ENCODE results near the gene COX19. TPM values are rescaled to one million over a fixed set of nuclear protein-coding genes. Genes with fewer than 3 reads are reported as not detected.

COX19 gene
- total and polyA plus RNA-seq, 2 of the 13 experiments (the other 11 are each of a cell fraction or from before 2014, with no cell fraction given): 11.5 to 21.7 TPM

- no peak for TF ChIP-seq ZNF414 (CRISPR knock-in tag; IDR thresholded peaks at IDR 0.05)
- 0 out of 2 replicates have a peak, but pooled peaks have one; percentile 56 for TF ChIP-seq ZNF672 (CRISPR knock-in tag; IDR thresholded peaks at IDR 0.05)
- TF ChIP-seq ZSCAN29 (CRISPR knock-in tag; conservative IDR thresholded peaks at IDR 0.05): peak; percentile 76; the same call in 1 of the 2 replicates
- TF ChIP-seq RFX3 (CRISPR knock-in tag; IDR thresholded peaks at IDR 0.05): no peak
- TF ChIP-seq SETDB1 (CRISPR knock-in tag; IDR thresholded peaks at IDR 0.05; ENCODE audit: borderline replicate concordance): no peak
- TF ChIP-seq, protein P1, sequence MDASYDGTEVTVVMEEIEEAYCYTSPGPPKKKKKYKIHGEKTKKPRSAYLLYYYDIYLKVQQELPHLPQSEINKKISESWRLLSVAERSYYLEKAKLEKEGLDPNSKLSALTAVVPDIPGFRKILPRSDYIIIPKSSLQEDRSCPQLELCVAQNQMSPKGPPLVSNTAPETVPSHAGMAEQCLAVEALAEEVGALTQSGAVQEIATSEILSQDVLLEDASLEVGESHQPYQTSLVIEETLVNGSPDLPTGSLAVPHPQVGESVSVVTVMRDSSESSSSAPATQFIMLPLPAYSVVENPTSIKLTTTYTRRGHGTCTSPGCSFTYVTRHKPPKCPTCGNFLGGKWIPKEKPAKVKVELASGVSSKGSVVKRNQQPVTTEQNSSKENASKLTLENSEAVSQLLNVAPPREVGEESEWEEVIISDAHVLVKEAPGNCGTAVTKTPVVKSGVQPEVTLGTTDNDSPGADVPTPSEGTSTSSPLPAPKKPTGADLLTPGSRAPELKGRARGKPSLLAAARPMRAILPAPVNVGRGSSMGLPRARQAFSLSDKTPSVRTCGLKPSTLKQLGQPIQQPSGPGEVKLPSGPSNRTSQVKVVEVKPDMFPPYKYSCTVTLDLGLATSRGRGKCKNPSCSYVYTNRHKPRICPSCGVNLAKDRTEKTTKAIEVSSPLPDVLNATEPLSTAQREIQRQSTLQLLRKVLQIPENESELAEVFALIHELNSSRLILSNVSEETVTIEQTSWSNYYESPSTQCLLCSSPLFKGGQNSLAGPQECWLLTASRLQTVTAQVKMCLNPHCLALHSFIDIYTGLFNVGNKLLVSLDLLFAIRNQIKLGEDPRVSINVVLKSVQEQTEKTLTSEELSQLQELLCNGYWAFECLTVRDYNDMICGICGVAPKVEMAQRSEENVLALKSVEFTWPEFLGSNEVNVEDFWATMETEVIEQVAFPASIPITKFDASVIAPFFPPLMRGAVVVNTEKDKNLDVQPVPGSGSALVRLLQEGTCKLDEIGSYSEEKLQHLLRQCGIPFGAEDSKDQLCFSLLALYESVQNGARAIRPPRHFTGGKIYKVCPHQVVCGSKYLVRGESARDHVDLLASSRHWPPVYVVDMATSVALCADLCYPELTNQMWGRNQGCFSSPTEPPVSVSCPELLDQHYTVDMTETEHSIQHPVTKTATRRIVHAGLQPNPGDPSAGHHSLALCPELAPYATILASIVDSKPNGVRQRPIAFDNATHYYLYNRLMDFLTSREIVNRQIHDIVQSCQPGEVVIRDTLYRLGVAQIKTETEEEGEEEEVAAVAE (CRISPR knock-in tag; IDR thresholded peaks at IDR 0.05; ENCODE audit: borderline replicate concordance): peak; percentile 86
- TF ChIP-seq ZNF883 (CRISPR knock-in tag; IDR thresholded peaks at IDR 0.05; ENCODE audit: not compliant biosample characterization): no peak
- TF ChIP-seq ZNF546 (CRISPR knock-in tag; conservative IDR thresholded peaks at IDR 0.05): no peak
- peak; percentile 54 for TF ChIP-seq BHLHE40 (IDR thresholded peaks at IDR 0.05; ENCODE audit: low read length)
- 0 out of 2 replicates have a peak, but pooled peaks have one; percentile 25 for TF ChIP-seq ZNF431 (CRISPR knock-in tag; IDR thresholded peaks at IDR 0.05; ENCODE audit: borderline replicate concordance, low read depth)
- TF ChIP-seq ZSCAN21 (CRISPR knock-in tag; IDR thresholded peaks at IDR 0.05; ENCODE audit: borderline replicate concordance): peak; percentile 92
- TF ChIP-seq, protein P2, sequence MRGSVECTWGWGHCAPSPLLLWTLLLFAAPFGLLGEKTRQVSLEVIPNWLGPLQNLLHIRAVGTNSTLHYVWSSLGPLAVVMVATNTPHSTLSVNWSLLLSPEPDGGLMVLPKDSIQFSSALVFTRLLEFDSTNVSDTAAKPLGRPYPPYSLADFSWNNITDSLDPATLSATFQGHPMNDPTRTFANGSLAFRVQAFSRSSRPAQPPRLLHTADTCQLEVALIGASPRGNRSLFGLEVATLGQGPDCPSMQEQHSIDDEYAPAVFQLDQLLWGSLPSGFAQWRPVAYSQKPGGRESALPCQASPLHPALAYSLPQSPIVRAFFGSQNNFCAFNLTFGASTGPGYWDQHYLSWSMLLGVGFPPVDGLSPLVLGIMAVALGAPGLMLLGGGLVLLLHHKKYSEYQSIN (CRISPR knock-in tag; IDR thresholded peaks at IDR 0.05; ENCODE audit: borderline replicate concordance): no peak
- TF ChIP-seq, protein P3, sequence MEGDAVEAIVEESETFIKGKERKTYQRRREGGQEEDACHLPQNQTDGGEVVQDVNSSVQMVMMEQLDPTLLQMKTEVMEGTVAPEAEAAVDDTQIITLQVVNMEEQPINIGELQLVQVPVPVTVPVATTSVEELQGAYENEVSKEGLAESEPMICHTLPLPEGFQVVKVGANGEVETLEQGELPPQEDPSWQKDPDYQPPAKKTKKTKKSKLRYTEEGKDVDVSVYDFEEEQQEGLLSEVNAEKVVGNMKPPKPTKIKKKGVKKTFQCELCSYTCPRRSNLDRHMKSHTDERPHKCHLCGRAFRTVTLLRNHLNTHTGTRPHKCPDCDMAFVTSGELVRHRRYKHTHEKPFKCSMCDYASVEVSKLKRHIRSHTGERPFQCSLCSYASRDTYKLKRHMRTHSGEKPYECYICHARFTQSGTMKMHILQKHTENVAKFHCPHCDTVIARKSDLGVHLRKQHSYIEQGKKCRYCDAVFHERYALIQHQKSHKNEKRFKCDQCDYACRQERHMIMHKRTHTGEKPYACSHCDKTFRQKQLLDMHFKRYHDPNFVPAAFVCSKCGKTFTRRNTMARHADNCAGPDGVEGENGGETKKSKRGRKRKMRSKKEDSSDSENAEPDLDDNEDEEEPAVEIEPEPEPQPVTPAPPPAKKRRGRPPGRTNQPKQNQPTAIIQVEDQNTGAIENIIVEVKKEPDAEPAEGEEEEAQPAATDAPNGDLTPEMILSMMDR (CRISPR knock-in tag; IDR thresholded peaks at IDR 0.05): peak; percentile 100
- peak; percentile 69 to 84; a peak in 3 of 4 replicates for TF ChIP-seq NR2F1 (CRISPR knock-in tag; IDR thresholded peaks at IDR 0.05)
- TF ChIP-seq NCOA5 (CRISPR knock-in tag; IDR thresholded peaks at IDR 0.05): no peak
- peak; percentile 89 for TF ChIP-seq ZNF792 (CRISPR knock-in tag; IDR thresholded peaks at IDR 0.05)
- TF ChIP-seq, protein P4, sequence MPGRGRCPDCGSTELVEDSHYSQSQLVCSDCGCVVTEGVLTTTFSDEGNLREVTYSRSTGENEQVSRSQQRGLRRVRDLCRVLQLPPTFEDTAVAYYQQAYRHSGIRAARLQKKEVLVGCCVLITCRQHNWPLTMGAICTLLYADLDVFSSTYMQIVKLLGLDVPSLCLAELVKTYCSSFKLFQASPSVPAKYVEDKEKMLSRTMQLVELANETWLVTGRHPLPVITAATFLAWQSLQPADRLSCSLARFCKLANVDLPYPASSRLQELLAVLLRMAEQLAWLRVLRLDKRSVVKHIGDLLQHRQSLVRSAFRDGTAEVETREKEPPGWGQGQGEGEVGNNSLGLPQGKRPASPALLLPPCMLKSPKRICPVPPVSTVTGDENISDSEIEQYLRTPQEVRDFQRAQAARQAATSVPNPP (CRISPR knock-in tag; IDR thresholded peaks at IDR 0.05): no peak; the same call in none of the 2 replicates
- no peak for TF ChIP-seq MTF1 (CRISPR knock-in tag; IDR thresholded peaks at IDR 0.05)
- 0 out of 2 replicates have a peak, but pooled peaks have one; percentile 43 for TF ChIP-seq REXO4 (CRISPR knock-in tag; IDR thresholded peaks at IDR 0.05; ENCODE audit: borderline replicate concordance)
Measured at GRCh38 chr7:992709-993607, 17.6 kb upstream of the COX19 start (continued).
